GM18520 (cell line): ENCODE results near the gene TTC27.
"Not testable (repeated sequence)": the region's sequence is repeated elsewhere in the genome, so short reads cannot be mapped to it uniquely, and the experiment has no call there.

Experiments
- ATAC-seq: cut with Tn5 transposase; IDR thresholded peaks from one replicate; pipeline ENCODE4 v1.9.1; 2021; ENCODE audit not compliant: unreplicated experiment

TTC27 gene

GRCh38 chr2:32627814-32628579 lies at the start of gene TTC27:
TSS of gene TTC27 (plus strand) at chr2:32628050. CDS start at chr2:32628293, 243 bp downstream.
- peak; percentile 99 for ATAC-seq

DNA sequence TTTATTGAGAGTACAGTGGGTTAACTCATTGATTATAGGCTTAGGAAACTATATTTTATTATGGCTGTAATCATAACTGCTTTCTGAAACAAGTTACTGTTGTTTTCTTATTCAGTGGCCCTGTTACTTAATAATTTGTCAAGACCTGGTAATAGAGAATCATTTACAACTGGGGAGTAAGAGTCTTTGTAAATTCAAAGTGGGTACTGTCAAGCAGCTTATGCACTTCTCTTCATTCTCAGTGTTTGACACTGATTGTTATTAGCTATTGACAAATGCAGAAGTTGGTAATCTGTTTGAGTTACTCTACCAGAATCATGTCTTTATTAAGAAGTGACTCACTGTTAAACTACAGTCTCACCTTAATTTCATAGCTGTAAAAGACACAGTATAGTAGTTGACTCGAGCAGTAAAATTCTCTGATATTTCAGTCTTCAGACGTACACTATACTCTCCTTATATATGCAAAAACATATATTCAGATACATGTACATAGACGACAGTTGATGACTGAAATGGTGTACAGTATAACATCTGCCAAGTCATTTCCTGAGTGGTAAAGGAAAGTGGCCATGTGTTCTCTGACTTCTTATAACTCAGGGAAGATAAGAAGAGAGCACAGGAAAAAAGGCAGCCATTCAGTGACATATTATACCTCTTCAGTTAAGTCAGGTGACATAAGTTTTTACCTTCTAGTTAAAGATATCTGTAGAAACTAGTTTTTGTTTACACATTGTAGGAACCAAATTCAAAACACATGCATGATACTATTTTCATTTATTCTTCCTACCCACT lies 36.0 kb upstream of the TTC27 start:
- ATAC-seq = peak; percentile 42

- ATAC-seq = no peak
Observed at GRCh38 chr2:32594573-32594972, 33.3 kb upstream of the TTC27 start.

DNA sequence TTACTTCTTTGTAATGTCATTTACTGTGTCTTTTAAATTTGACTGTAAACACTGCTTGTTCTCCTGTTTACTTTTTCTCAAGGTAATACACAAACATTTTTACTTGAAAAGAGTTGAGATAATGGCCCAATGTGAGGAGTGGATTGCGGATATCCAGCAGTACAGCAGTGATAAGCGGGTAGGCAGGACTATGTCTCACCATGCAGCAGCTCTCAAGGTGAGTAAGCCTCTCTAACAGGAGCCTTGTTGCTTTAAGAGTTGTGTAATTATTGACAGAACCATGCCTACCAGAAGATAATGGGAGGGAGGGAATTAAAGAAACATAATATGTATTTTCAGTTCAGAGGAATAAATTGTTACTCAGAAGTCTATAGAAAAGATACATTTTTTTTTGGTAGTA lies 16.5 kb upstream of the TTC27 start:
- ATAC-seq = no peak

DNA sequence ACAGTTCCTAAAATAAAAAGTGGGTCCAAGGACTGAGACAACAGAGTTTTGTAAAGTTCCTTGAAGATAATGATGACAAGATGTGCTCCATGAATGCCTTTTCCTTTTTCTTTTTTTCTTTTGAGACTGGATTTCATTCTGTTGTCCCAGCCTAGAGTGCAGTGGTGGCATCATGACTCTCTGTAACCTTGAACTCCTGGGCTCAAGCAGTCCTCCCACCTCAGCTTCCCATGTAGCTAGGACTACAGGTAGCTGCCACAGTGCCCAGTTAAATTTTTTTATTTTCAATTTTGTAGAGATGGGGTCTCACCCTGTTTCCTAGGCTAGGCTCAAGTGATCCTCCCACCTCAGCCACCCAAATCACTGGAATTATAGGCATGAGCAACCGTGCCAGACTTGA lies 16.1 kb upstream of the TTC27 start:
- no peak for ATAC-seq

- no peak for ATAC-seq
Observed at GRCh38 chr2:32614084-32614483, 13.8 kb upstream of the TTC27 start.

- no peak for ATAC-seq
Observed at GRCh38 chr2:32617599-32618189, 10.2 kb upstream of the TTC27 start.

GRCh38 chr2:32622570-32623310 lies 5.1 kb upstream of the TTC27 start:
- no peak for ATAC-seq

- no peak for ATAC-seq
Observed at GRCh38 chr2:32623311-32623706, 4.5 kb upstream of the TTC27 start.

- no peak for ATAC-seq
Observed at GRCh38 chr2:32624812-32625211, 3.0 kb upstream of the TTC27 start.

DNA sequence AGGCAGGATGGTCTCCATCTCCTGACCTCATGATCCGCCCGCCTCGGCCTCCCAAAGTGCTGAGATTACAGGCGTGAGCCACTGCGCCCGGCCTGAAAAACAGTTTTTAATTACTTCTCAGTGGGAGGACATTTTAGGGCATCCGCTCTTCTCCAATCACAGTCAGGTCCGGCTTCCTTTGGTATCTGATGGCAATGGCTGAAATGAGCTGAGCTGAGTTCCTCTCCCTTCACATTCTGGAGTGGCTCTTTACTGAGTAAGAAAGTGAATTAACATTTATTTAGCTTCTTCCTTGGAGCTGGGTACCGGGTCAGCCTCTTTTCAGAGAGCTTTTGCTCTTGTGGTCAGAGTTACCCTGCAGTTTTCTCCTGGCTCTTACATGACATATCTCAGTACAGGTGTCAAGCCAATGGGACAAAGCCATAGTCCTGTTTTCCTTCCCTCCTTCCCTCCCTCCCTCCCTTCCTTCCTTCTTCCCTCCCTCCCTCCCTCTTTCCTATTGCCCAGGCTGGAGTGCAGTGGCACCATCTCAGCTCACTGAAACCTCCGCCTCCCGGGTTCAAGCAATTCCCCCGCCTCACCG lies 1.1 kb upstream of the TTC27 start:
- no peak for ATAC-seq

- peak; percentile 13 for ATAC-seq
Observed at GRCh38 chr2:32627441-32627813, 423 bp upstream of the TTC27 start.

GRCh38 chr2:32632089-32632488 lies 4.2 kb downstream of the TTC27 start:
- no peak for ATAC-seq

GRCh38 chr2:32633040-32633439 lies 5.2 kb downstream of the TTC27 start:
- ATAC-seq = no peak

DNA sequence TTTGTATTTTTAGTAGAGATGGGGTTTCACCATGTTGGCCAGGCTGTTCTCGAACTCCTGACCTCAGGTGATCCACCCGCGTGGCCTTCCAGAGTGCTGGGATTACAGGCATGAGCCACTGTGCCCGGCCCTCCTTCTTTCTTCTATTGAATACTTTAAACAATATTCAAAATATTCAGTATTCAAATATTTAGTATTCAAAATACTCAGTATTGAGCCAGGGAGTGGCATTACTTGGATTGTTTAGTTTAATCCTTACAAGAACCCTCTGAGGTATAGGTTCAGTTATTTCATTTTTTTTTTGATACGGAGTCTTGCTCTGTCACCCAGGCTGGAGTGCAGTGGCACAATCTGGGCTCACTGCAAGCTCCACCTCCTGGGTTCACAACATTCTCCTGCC lies 10.7 kb downstream of the TTC27 start:
- not testable (repeated sequence) for ATAC-seq

DNA sequence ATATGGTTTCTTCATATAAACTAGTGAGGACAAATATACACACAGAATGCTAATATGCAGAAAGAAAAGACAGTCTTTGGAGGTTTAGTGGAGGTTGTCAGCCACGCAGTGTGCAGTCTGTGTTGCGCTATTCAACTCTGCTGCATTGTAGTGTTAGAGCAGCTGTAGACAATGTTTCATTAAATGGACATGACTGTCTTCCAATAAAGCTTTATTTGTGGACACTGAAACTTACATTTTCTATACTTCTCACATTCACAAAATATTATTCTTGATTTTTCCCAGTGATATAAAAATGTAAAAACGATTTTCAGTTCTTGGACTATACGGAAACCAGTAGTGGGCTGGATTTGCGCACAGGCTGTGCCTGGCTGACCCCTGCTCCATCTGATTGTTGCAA lies 13.3 kb downstream of the TTC27 start:
- ATAC-seq = no peak

DNA sequence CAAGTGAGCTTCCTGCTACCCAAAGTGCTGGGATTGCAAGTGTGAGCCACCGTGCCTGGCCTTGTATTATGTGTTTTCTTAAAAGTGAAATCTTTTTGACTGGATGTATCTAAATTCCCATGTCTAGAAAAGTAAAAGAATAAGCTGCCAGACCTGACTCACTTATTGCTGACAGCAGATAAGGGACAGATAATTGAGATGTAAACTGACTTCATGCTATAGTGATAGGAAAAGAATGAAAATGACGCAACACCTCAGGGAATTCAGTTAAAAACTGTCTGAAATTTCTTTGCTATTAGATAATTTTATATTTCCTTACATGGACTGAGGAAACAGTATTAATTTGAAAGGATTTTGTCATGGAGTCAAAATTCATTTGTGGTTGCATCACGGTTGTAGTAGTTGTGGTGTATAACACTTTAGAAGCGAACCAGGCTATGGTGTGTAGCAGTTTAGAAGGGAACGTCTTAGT lies 19.4 kb downstream of the TTC27 start:
- no peak for ATAC-seq

GRCh38 chr2:32652555-32653209 lies 24.8 kb downstream of the TTC27 start:
- no peak for ATAC-seq

DNA sequence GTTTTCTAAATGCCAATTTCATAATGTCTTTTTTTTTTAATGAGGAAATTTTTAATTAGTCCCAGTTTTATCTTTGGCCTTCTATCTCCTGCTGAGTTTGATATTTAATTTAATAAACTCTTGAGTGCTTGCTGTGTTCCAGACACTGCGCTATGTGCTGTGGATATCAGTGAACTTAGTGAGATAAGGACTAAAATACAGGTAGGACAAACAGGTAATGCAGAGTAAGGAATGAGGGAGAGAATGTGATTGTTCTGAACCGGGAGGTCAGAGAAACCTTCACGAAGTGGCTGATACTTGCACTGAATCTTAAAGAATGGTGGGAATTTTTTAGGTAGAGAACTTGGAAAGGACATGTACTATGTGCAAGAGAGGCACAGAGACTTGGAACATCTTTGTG lies 28.2 kb downstream of the TTC27 start:
- ATAC-seq = no peak

- no peak for ATAC-seq
Observed at GRCh38 chr2:32663864-32664263, 36.0 kb downstream of the TTC27 start.
